Inferior parietal cortex (tissue), 1 donor: ENCODE results near the gene MX2.
"Not testable (repeated sequence)": the region's sequence is repeated elsewhere in the genome, so short reads cannot be mapped to it uniquely, and the experiment has no call there.

Source experiments
- DNase-seq: peaks from one replicate; pipeline ENCODE4 v3.0.0-alpha.2; 2016; ENCODE audit errors: extremely low spot score

MX2 gene

GRCh38 chr21:41337515-41337914, 24.3 kb upstream of the MX2 start:
- DNase-seq, result no peak

GRCh38 chr21:41338455-41338854, 23.4 kb upstream of the MX2 start:
- no peak for DNase-seq

- DNase-seq, result no peak
Measured at GRCh38 chr21:41342035-41342434, 19.8 kb upstream of the MX2 start.

- DNase-seq, result no peak
Measured at GRCh38 chr21:41344146-41344545, 17.7 kb upstream of the MX2 start.

- DNase-seq, result no peak
Measured at GRCh38 chr21:41345356-41345755, 16.5 kb upstream of the MX2 start.

GRCh38 chr21:41345934-41346685, 15.7 kb upstream of the MX2 start:
- no peak for DNase-seq

- DNase-seq, result no peak
Measured at GRCh38 chr21:41346758-41347157, 15.1 kb upstream of the MX2 start.

GRCh38 chr21:41348434-41348833, 13.4 kb upstream of the MX2 start:
- no peak for DNase-seq

GRCh38 chr21:41349126-41349525, 12.7 kb upstream of the MX2 start:
- peak; percentile 19 for DNase-seq

- no peak for DNase-seq
Measured at GRCh38 chr21:41349619-41350390, 12.0 kb upstream of the MX2 start.

GRCh38 chr21:41350436-41351155, 11.2 kb upstream of the MX2 start:
- DNase-seq, result no peak

GRCh38 chr21:41357546-41357945, 4.3 kb upstream of the MX2 start:
- DNase-seq, result no peak

- no peak for DNase-seq
Measured at GRCh38 chr21:41358193-41359166, 3.3 kb upstream of the MX2 start.

GRCh38 chr21:41359286-41359685, 2.5 kb upstream of the MX2 start:
- no peak for DNase-seq

- not testable (repeated sequence) for DNase-seq
Measured at GRCh38 chr21:41359754-41360071, 2.1 kb upstream of the MX2 start.

- DNase-seq, result no peak
Measured at GRCh38 chr21:41360072-41360821, 1.6 kb upstream of the MX2 start.

- no peak for DNase-seq
Measured at GRCh38 chr21:41361053-41361785, 608 bp upstream of the MX2 start.

GRCh38 chr21:41362605-41363369, 960 bp downstream of the MX2 start:
- no peak for DNase-seq
